NCI-H2227 (cell line): ENCODE measurements around the gene SLC12A9.
"Not testable (repeated sequence)": the region's sequence is repeated elsewhere in the genome, so short reads cannot be mapped to it uniquely, and the experiment has no call there.

Experiments used
- DNase-seq: peaks from one replicate; lab custom pipeline; 2025; ENCODE audit not compliant: unreplicated experiment; lab: John Stamatoyannopoulos, UW

Gene SLC12A9

GRCh38 chr7:100894860-100895700 is 42.6 kb downstream of the SLC12A9 start:
- DNase-seq = peak; percentile 86

- DNase-seq = no peak
Observed at GRCh38 chr7:100895701-100895955, 43.1 kb downstream of the SLC12A9 start, which contains the start of gene ACHE. ACHE (minus strand) TSS chr7:100895888; CDS start chr7:100894232, 1,656 bp downstream.

- DNase-seq = peak; percentile 77
Observed at GRCh38 chr7:100895956-100896731, 43.6 kb downstream of the SLC12A9 start.

- DNase-seq = peak; percentile 72
Observed at GRCh38 chr7:100896732-100897608, 44.5 kb downstream of the SLC12A9 start.

- DNase-seq = no peak
Observed at GRCh38 chr7:100897772-100898454, 45.4 kb downstream of the SLC12A9 start.

- DNase-seq = no peak
Observed at GRCh38 chr7:100899432-100899831, 46.9 kb downstream of the SLC12A9 start.

GRCh38 chr7:100900978-100901377 is 48.5 kb downstream of the SLC12A9 start:
- DNase-seq = no peak

- no peak for DNase-seq
Observed at GRCh38 chr7:100901921-100902332, 49.4 kb downstream of the SLC12A9 start.

- no peak for DNase-seq
Observed at GRCh38 chr7:100902638-100903037, 50.1 kb downstream of the SLC12A9 start.

GRCh38 chr7:100908512-100908911 is 56.0 kb downstream of the SLC12A9 start:
- DNase-seq = no peak

- not testable (repeated sequence) for DNase-seq
Observed at GRCh38 chr7:100910443-100910842, 57.9 kb downstream of the SLC12A9 start.

- DNase-seq = no peak
Observed at GRCh38 chr7:100911484-100911883, 59.0 kb downstream of the SLC12A9 start.

GRCh38 chr7:100914208-100914878 is 61.8 kb downstream of the SLC12A9 start:
- no peak for DNase-seq

- no peak for DNase-seq
Observed at GRCh38 chr7:100914879-100915447, 62.5 kb downstream of the SLC12A9 start.
